ENCODE measurements around the gene IFT20. TPM values are rescaled to one million over a fixed set of nuclear protein-coding genes. Genes with fewer than 3 reads are reported as not detected.

Gene IFT20
- 33.5 and 35.9 TPM in 2 replicates for total RNA-seq (2013; cell fraction: nucleolus; rRNA removed)
- total RNA-seq (2014; rRNA removed): 18.4 and 21.1 TPM in 2 replicates
- total RNA-seq (2014; rRNA removed; fragmentation: Illumina TruSeq; extraction: Trizol): 16.8 and 17.8 TPM in 2 replicates
- 15.2 and 17.5 TPM in 2 replicates for total RNA-seq (2021)
- polyA plus RNA-seq (2011; ENCODE audit: low read depth): 26.0 TPM
- polyA plus RNA-seq (2011; rRNA removed): 25.2 and 36.0 TPM in 2 replicates
- 15.4 and 18.1 TPM in 2 replicates for polyA plus RNA-seq (2011; cell fraction: cytosol; rRNA removed)
- 22.2 and 25.8 TPM in 2 replicates for polyA plus RNA-seq (2011; cell fraction: nucleus; rRNA removed)
- polyA plus RNA-seq (2012): 25.1 and 27.8 TPM in 2 replicates
- 19.9 and 21.2 TPM in 2 replicates for polyA plus RNA-seq (2014; fragmentation: Illumina TruSeq; extraction: Trizol)
- 10 to 100 TPM in 1 of 2 experiments, 1 to 10 TPM in 1; 9.4 to 13.1 TPM for polyA plus RNA-seq (2014; fragmentation: Nextera tagmentation; extraction: Ambion mirVana)
- polyA plus RNA-seq (2014; rRNA removed): 25.2 and 26.6 TPM in 2 replicates
- 10 to 100 TPM; 32.1 to 38.2 TPM for polyA plus RNA-seq (2016; fragmentation: Nextera tagmentation; extraction: Ambion mirVana)
- 7.9 and 9.8 TPM in 2 replicates for polyA minus RNA-seq (2011; rRNA and poly(A)+ RNA removed)
- polyA minus RNA-seq (2011; cell fraction: cytosol; rRNA and poly(A)+ RNA removed): 2.1 and 4.6 TPM in 2 replicates
- polyA minus RNA-seq (2011; cell fraction: nucleus; rRNA and poly(A)+ RNA removed): 6.6 and 7.5 TPM in 2 replicates
- percentile 77 among the genes with signal in this experiment for Bru-seq, nascent RNA
- BruChase-seq, experiment 1, labeled RNA remaining after a 6-hour chase: percentile 78 among the genes with signal in this experiment
- percentile 78 among the genes with signal in this experiment for BruChase-seq, experiment 2, labeled RNA remaining after a 2-hour chase
- long read RNA-seq, experiment 1, transcript IFT20-203 (5 exons, 825 nt): major isoform, 10 of 15 reads
- long read RNA-seq, experiment 1, partial matches to known transcripts: 1 of 15 reads
- long read RNA-seq, experiment 1, other reads (novel, unspliced or antisense): 0 of 15 reads
- long read RNA-seq, experiment 2, transcript IFT20-203 (5 exons, 825 nt): major isoform, 29 of 64 reads
- long read RNA-seq, experiment 2, transcript IFT20-214 (6 exons, 1,071 nt): minor isoform, 25 of 64 reads
- long read RNA-seq, experiment 2, partial matches to known transcripts: 5 of 64 reads
- long read RNA-seq, experiment 2, other reads (novel, unspliced or antisense): 0 of 64 reads

DNA sequence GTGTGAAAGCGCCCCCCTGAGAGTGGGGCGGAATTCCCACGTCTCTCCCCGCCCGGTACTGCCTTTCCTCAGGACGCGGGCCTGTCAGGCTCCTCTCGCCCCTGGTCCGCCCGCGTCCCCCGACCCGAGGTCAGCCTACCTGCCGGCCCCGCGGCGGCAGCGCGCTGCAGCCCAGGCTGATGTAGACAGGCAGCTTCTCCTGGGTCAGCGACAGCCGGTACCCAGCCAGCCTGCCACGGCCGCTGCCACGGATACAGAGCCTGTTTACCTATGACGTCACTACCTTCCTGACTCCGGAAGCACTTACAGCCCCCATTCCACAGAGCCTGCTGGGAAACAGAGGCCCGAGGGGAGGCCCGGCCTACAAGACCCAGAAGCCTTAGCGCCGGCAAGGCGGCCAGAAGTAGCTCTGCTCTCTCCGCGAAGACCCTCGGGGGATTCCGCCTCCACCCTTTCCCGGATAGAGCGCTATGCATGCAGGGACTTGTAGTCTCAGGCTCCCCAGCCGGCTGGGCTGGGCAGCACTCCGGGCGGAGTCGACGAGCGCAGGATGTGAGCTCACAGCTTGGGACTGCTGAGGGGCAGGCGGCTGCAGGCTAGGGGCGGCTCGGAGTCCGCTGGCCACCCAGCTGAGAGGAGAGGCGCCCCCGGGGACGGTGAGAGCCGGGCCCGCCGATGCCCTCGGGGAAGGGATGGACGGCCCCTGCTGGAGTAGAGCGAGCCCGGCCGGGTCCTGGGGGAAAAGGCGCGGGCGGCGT, at the start of gene IFT20, which contains the start of gene TNFAIP1:
Gene IFT20, minus strand, starts transcription at position 272 of the 758 bp plus-strand sequence. CDS start 3,487 bp downstream, outside the sequence.
Gene TNFAIP1, plus strand, starts transcription at position 561 of the 758 bp plus-strand sequence. CDS start 3,761 bp downstream, outside the sequence.
- SMC1A ChIA-PET (ENCODE audit: uncharacterized antibody, unreplicated experiment): interaction anchor here (0.8 to 3.6 kb wide), 13 partner anchors 9 to 276 kb away, joined by 3 to 27 read pairs (median 4); partner anchors contain the start of gene POLDIP2
- Histone ChIP-seq H3K79me2 (ENCODE audit: control insufficient read depth, insufficient read depth, low read length) (peaks cover 19% of the 10 kb centered on the region), H3K4me1 (ENCODE audit: control insufficient read depth, insufficient read depth, low read length) (peaks cover 3% of the 10 kb centered on the region), H4K20me1 (ENCODE audit: control insufficient read depth, insufficient read depth) (no peaks in the 10 kb centered on the region; the same call in 1 of the 2 replicates), H3K36me3 (ENCODE audit: control insufficient read depth in 2 of 2, insufficient read depth in 2 of 2, low read length in 1 of 2) (peaks cover 0 to 7% of the 10 kb centered on the region in 2 experiments; a peak in 3 of 4 replicates), H3K9me3 (replicated peaks; ENCODE audit: control insufficient read depth, insufficient read depth, low read length) (no peaks in the 10 kb centered on the region), H3K27ac (ENCODE audit: control insufficient read depth, insufficient read depth) (peak within 1 kb of the TSS; percentile 36), H2AFZ (ENCODE audit: control insufficient read depth, low read depth, low read length) (peak within 1 kb of the TSS; percentile 85), H3K9ac (ENCODE audit: control insufficient read depth, insufficient read depth, low read length) (peak within 1 kb of the TSS; percentile 64), H3K27me3 (replicated peaks in 1 of 2; ENCODE audit: control insufficient read depth in 2 of 2, insufficient read depth in 2 of 2, low read length in 1 of 2) (no peaks in the 10 kb centered on the region), H3K4me3 (peak within 1 kb of the TSS; percentile 88), H3K4me2 (ENCODE audit: control insufficient read depth, insufficient read depth) (peak within 1 kb of the TSS; percentile 88)
- CTCF ChIA-PET: interaction anchor here (0.6 to 3.6 kb wide), 17 partner anchors 9 to 681 kb away, joined by 3 to 29 read pairs (median 5); partner anchors contain the start of genes POLDIP2 and TMEM97
- 1% methylated on average over 62 of the region's 62 CpGs for WGBS (ENCODE audit: insufficient coverage, insufficient replicate concordance, low lambda C conversion rate, missing lambda C conversion rate)
- intact Hi-C loops (cut with micrococcal nuclease; ENCODE audit: unreplicated experiment): loop anchor here (1.0 kb wide), 2 partner anchors 16 to 22 kb away; partner anchors contain the start of genes POLDIP2 and TMEM97
- RAD21 ChIA-PET (ENCODE audit: unreplicated experiment): interaction anchor here (0.8 to 3.9 kb wide), 16 partner anchors 10 to 575 kb away, joined by 3 to 31 read pairs (median 5); partner anchors contain the start of genes POLDIP2 and TMEM97
- in situ Hi-C loops (cut with MboI): loop anchor here (10.0 kb wide), 1 partner anchor 619 kb away; the partner anchor contains the start of gene PHF12
- ATAC-seq: peak; percentile 98
- peak; percentile 98 for DNase-seq (ENCODE audit: low read depth, low spot score)
- POLR2A ChIA-PET: interaction anchor here (0.5 to 2.4 kb wide), 15 partner anchors 13 to 852 kb away, joined by 3 to 26 read pairs (median 3); partner anchors contain the start of genes PIGS, POLDIP2 and TMEM97
- BruUV-seq (replicated peaks): no TSS peak
- FAIRE-seq: peak; percentile 92
- TF ChIP-seq FOS (IDR thresholded peaks at IDR 0.05; ENCODE audit: borderline replicate concordance, extremely low read depth, insufficient read length) (no peak), USF1 (IDR thresholded peaks at IDR 0.05; ENCODE audit: borderline replicate concordance, extremely low read length, insufficient read depth, low read depth, low read length) (no peak), RELA (IDR thresholded peaks at IDR 0.05; ENCODE audit: borderline replicate concordance, partially characterized antibody) (peak; percentile 94), YY1 (IDR thresholded peaks at IDR 0.05; ENCODE audit: low read depth, low read length) (peak; percentile 92), SMAD1 (IDR thresholded peaks at IDR 0.05; ENCODE audit: low read depth, partially characterized antibody) (no peak), RUNX3 (IDR thresholded peaks at IDR 0.05; ENCODE audit: low read length) (peak; percentile 32; the same call in 1 of the 2 replicates), CEBPB (IDR thresholded peaks at IDR 0.05; ENCODE audit: borderline replicate concordance in 1 of 2, low read depth in 2 of 2, low read length in 2 of 2) (no peak), GATAD2B (conservative IDR thresholded peaks at IDR 0.05; ENCODE audit: low read depth) (no peak; the same call in 1 of the 2 replicates), DPF2 (IDR thresholded peaks at IDR 0.05) (no peak; the same call in 1 of the 2 replicates), ASH2L (IDR thresholded peaks at IDR 0.05; ENCODE audit: borderline replicate concordance, low read depth) (no peak), HDAC2 (IDR thresholded peaks at IDR 0.05) (no peak), KDM1A (IDR thresholded peaks at IDR 0.05; ENCODE audit: borderline replicate concordance) (no peak), HDAC6 (IDR thresholded peaks at IDR 0.05; ENCODE audit: unreplicated experiment) (no peak), CBX5 (IDR thresholded peaks at IDR 0.05; ENCODE audit: low read depth) (no peak)
